ENCODE data around the gene TCEAL4. TPM values are rescaled to one million over a fixed set of nuclear protein-coding genes. Genes with fewer than 3 reads are reported as not detected.
A peak's percentile ranks its signal among the peaks of the same experiment; 100 is the strongest.

The TCEAL4 gene
- total RNA-seq, 1 donor from 2014 or later, result 46.5 TPM

DNA sequence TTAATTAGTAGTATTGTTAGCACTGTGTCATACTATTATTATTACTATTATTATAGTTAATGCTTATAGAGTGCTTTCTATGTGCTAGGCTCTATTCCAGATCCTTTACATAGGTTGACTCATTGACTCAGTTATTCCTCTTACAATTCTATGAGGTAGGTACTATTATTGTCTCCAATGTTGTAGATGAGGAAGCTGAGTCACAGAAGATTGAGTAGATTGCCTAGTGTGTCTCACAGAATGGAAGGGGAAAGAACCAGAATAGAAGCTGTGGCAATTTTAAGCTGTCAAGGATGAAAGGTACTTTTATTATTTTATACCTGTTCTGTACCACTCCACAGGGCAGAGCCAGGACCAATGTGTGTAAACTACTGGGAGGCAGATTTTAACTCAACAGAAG is 41.5 kb downstream of the TCEAL4 start:
- Mint-ChIP-seq H3K4me1 (peaks cover 11% of the 10 kb centered on the region), H3K4me3 (no peak overlapping the region), H3K9me3 (no peaks in the 10 kb centered on the region), H3K27me3 (ENCODE audit: low read depth) (no peaks in the 10 kb centered on the region), H3K27ac (ENCODE audit: unreplicated experiment) (no peak overlapping the region), H3K36me3 (ENCODE audit: low read depth) (peaks cover 2% of the 10 kb centered on the region)
- no peak for DNase-seq (ENCODE audit: low read depth, low spot score)
- no peak for TF ChIP-seq CTCF (conservative IDR thresholded peaks at IDR 0.05)

DNA sequence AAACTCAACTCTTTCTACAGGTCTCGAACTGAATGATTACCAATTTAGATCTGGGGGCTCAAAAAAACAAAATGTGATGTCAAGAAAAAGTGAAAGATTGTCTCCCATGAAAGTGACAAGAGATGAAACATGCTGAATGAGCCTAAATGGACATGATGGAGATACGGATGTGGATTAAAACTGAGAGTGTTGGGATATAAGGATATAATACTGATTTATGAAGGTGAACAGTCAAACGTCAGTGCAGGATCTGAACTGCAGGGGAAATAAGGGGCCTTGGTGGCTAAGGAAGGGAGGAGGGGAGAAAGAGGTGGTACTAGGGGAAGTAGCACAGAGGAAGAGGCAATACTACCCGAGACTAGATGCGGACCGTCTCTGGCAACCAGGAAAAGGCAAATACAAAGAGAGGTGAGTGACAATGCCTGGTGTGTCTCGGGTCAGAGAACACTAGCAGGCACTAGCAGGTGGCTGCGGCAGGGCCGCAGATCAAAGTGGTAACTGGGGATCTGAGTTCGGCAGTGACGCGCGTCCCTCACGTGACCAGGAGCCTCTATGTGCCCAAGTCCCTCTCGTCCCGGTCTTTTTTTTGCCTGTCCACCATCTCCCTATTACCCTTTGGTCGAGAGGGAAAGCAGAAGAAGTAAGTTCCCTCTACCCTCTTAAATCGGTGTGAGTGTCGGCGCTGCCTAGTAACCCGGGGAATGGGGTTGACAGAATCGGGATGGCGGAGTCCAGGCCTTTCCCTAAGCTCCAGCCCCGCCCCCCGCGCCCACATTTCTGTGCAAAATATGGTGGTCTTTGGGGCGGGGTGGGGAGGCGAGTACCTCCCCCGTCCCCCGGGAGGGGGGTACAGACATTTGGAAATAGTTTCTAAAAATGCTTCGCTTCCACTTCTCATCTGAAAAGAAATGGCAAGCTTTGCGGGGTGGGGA is 43.3 kb downstream of the TCEAL4 start, which contains the start of gene TCEAL1:
TSS of gene TCEAL1 (plus strand) at position 590 of the 932 bp plus-strand sequence. CDS start 942 bp downstream, outside the sequence.
- H3K4me1 Mint-ChIP-seq, result peaks cover 11% of the 10 kb centered on the region
- H3K9me3 Mint-ChIP-seq, result no peaks in the 10 kb centered on the region
- no peaks in the 10 kb centered on the region for H3K27me3 Mint-ChIP-seq (ENCODE audit: low read depth)
- H3K27ac Mint-ChIP-seq (ENCODE audit: unreplicated experiment), result peak within 1 kb of the TSS; percentile 79
- peak within 1 kb of the TSS; percentile 87 for H3K4me3 Mint-ChIP-seq
- TF ChIP-seq CTCF (conservative IDR thresholded peaks at IDR 0.05), result no peak
- DNase-seq (ENCODE audit: low read depth, low spot score), result peak; percentile 25
- peaks cover 3% of the 10 kb centered on the region for H3K36me3 Mint-ChIP-seq (ENCODE audit: low read depth)

- no peaks in the 10 kb centered on the region for H3K9me3 Mint-ChIP-seq
- no peaks in the 10 kb centered on the region for H3K27me3 Mint-ChIP-seq (ENCODE audit: low read depth)
- peak; percentile 49 for DNase-seq (ENCODE audit: low read depth, low spot score)
- TF ChIP-seq CTCF (conservative IDR thresholded peaks at IDR 0.05), result peak; percentile 60
- peaks cover 11% of the 10 kb centered on the region for H3K4me1 Mint-ChIP-seq
- H3K36me3 Mint-ChIP-seq (ENCODE audit: low read depth), result peaks cover 3% of the 10 kb centered on the region
- peak overlapping the region; percentile 79 for H3K27ac Mint-ChIP-seq (ENCODE audit: unreplicated experiment)
- H3K4me3 Mint-ChIP-seq, result peak overlapping the region; percentile 87
Measured at GRCh38 chrX:103629318-103630170, 44.2 kb downstream of the TCEAL4 start.

DNA sequence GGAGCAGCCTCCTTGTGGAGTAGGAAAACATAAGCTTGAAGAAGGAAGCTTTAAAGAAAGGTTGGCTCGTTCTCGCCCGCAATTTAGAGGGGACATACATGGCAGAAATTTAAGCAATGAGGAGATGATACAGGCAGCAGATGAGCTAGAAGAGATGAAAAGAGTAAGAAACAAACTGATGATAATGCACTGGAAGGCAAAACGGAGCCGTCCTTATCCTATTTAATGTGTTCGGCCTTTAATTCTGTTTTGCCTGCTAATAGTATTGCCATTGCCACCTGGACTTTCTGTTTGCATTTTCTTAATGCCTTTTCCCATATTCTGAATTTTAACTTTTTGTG is 44.8 kb downstream of the TCEAL4 start:
- Mint-ChIP-seq H3K4me1 (peaks cover 11% of the 10 kb centered on the region), H3K4me3 (peak overlapping the region; percentile 87), H3K27ac (ENCODE audit: unreplicated experiment) (peak overlapping the region; percentile 12), H3K27me3 (ENCODE audit: low read depth) (no peaks in the 10 kb centered on the region), H3K9me3 (no peaks in the 10 kb centered on the region), H3K36me3 (ENCODE audit: low read depth) (peaks cover 3% of the 10 kb centered on the region)
- TF ChIP-seq CTCF (conservative IDR thresholded peaks at IDR 0.05), result no peak
- DNase-seq (ENCODE audit: low read depth, low spot score), result no peak

- H3K27me3 Mint-ChIP-seq (ENCODE audit: low read depth), result no peaks in the 10 kb centered on the region
- H3K36me3 Mint-ChIP-seq (ENCODE audit: low read depth), result peaks cover 3% of the 10 kb centered on the region
- peak overlapping the region; percentile 22 for H3K4me3 Mint-ChIP-seq
- no peaks in the 10 kb centered on the region for H3K9me3 Mint-ChIP-seq
- H3K27ac Mint-ChIP-seq (ENCODE audit: unreplicated experiment), result no peak overlapping the region
- peaks cover 11% of the 10 kb centered on the region for H3K4me1 Mint-ChIP-seq
- no peak for TF ChIP-seq CTCF (conservative IDR thresholded peaks at IDR 0.05)
- DNase-seq (ENCODE audit: low read depth, low spot score), result no peak
Measured at GRCh38 chrX:103631145-103631544, 45.8 kb downstream of the TCEAL4 start.

Data from neural crest cell (in vitro differentiated cells).